Measurements from ENCODE around the gene ULK4. TPM values are rescaled to one million over a fixed set of nuclear protein-coding genes. Genes with fewer than 3 reads are reported as not detected.

The ULK4 gene
- total and polyA plus RNA-seq, 2 of the 8 experiments (the other 6 are each of a cell fraction or from before 2014, with no cell fraction given): 3.0 to 10.8 TPM

DNA sequence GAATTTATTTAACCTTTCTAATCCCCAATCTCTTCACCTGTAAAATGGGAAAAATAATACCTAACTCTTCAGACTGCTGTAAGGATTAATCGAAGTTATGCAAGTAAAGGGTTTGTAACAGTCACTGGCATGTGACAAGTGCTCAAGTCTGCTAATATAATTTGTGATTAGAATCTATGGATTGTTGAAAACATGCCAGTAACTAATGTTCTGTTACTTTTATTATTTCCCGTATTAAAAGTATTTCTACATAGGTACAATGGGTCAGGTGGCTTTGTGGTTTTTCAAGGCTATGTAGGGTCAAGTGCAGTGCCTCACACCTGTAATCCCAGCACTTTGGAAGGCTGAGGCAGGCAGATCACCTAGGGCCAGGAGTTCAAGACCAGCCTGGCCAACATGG, 29.4 kb downstream of the ULK4 start:
- DNase-seq (ENCODE audit: low read depth in 1 of 2, low spot score in 2 of 2): no peak
- no peaks in the 10 kb centered on the region for H4K20me1 ChIP-seq (replicated peaks in 1 of 2; ENCODE audit: control insufficient read depth in 1 of 2, insufficient read depth in 2 of 2, low read length in 2 of 2)
- ChIA-PET POLR2A (ENCODE audit: partially characterized antibody) (no interaction called here), CTCF (ENCODE audit: partially characterized antibody) (interaction anchor here (1.7 kb wide), 1 partner anchor 167 kb away, joined by 8 read pairs; no protein-coding TSS in a partner anchor)
- no peak overlapping the region for H4K8ac ChIP-seq (ENCODE audit: extremely low read depth, insufficient read depth, low read length)
- no peak overlapping the region for H4K5ac ChIP-seq (ENCODE audit: insufficient read length, low read depth, low read length)
- peaks cover 0 to 6% (median 1%) of the 10 kb centered on the region in 4 experiments; a peak in 2 of 8 replicates for H3K36me3 ChIP-seq (ENCODE audit: control insufficient read depth in 2 of 4, insufficient read depth in 4 of 4, low read length in 3 of 4)
- H2BK120ac ChIP-seq (replicated peaks; ENCODE audit: low read depth, low read length): no peak overlapping the region
- no peak overlapping the region for H2BK15ac ChIP-seq (ENCODE audit: low read length)
- no peak overlapping the region for H3K56ac ChIP-seq (replicated peaks; ENCODE audit: insufficient read length, low read depth, low read length)
- WGBS, 2 experiments (ENCODE audit: extremely low coverage in 1 of 2, insufficient coverage in 1 of 2, insufficient read length in 1 of 2, insufficient replicate concordance in 2 of 2, low coverage in 1 of 2, low lambda C conversion rate in 2 of 2, missing lambda C conversion rate in 1 of 2): 86% methylated on average over 2 of the region's 2 CpGs; no CpG with 5 or more reads in 1 of the 2 experiments
- H2BK20ac ChIP-seq (ENCODE audit: low read length): no peak overlapping the region
- no peak overlapping the region for H3K4me3 ChIP-seq (ENCODE audit: extremely low read depth in 1 of 4, insufficient read depth in 2 of 4, low read depth in 3 of 4, low read length in 4 of 4)
- no peaks in the 10 kb centered on the region for H3K9me3 ChIP-seq (ENCODE audit: insufficient read depth in 2 of 2, low read depth in 1 of 2, low read length in 1 of 2)
- H4K91ac ChIP-seq (replicated peaks; ENCODE audit: insufficient read length, low read length): no peak overlapping the region
- no peak overlapping the region for H3K18ac ChIP-seq (ENCODE audit: extremely low read depth, low read length)
- no peak for FAIRE-seq
- no peaks in the 10 kb centered on the region for H3K79me1 ChIP-seq (ENCODE audit: low read depth, low read length)
- no peaks in the 10 kb centered on the region for H3K79me2 ChIP-seq (ENCODE audit: control insufficient read depth in 1 of 2, insufficient read depth in 2 of 2, low read length in 2 of 2)
- H3K4ac ChIP-seq (replicated peaks; ENCODE audit: insufficient read length, low read depth, low read length): no peak overlapping the region
- H3K27me3 ChIP-seq (replicated peaks in 1 of 4; ENCODE audit: control insufficient read depth in 3 of 4, extremely low read depth in 1 of 4, insufficient read depth in 3 of 4, low read length in 3 of 4): no peaks in the 10 kb centered on the region
- no peak overlapping the region for H3K27ac ChIP-seq (ENCODE audit: low read depth, low read length)
- TF ChIP-seq BRCA1 (IDR thresholded peaks at IDR 0.05; ENCODE audit: low read depth, low read length): no peak
- H3K4me2 ChIP-seq (ENCODE audit: insufficient read depth in 1 of 2, low read depth in 2 of 2, low read length in 2 of 2): no peak overlapping the region
- H3K23ac ChIP-seq (ENCODE audit: insufficient read length): no peak overlapping the region
- H3K9ac ChIP-seq (replicated peaks in 1 of 4; ENCODE audit: extremely low read depth in 1 of 4, low read depth in 3 of 4, low read length in 3 of 4): no peak overlapping the region
- no peak overlapping the region for H2BK12ac ChIP-seq (ENCODE audit: low read depth, low read length)
- H3K14ac ChIP-seq (ENCODE audit: insufficient read length): no peak overlapping the region
- no peak overlapping the region for H2AK5ac ChIP-seq (ENCODE audit: low read depth, low read length)
- H3K23me2 ChIP-seq (ENCODE audit: low read depth, low read length): no peaks in the 10 kb centered on the region
- H3K4me1 ChIP-seq (replicated peaks in 1 of 4; ENCODE audit: control insufficient read depth in 3 of 4, insufficient read depth in 4 of 4, low read length in 3 of 4): no peaks in the 10 kb centered on the region
- no peak overlapping the region for H2BK5ac ChIP-seq (ENCODE audit: low read depth, low read length)
- no peak overlapping the region for H2AFZ ChIP-seq (ENCODE audit: low read length)

Data from H1 (cell line).